Natural killer cell (primary cell): Measurements from ENCODE around the gene OCLN. TPM values are rescaled to one million over a fixed set of nuclear protein-coding genes. Genes with fewer than 3 reads are reported as not detected.

Experiments
- ATAC-seq, 3 donors: fragments of 150-1000 bp in 2 of 3; fragments of 200-7000 bp in 1 of 3; cut with Tn5 transposase; 1 replicate in 1 of 3; 2 replicates in 2 of 3; pipeline ENCODE4 v1.10.0; 2021; ENCODE audit warnings: mild to moderate bottlenecking in 2 of 3, moderate library complexity in 2 of 3
- DNase-seq, 2 donors: peaks; one replicate each; pipeline versions ENCODE4 v3.0.0 to v3.0.0-alpha.2; 2013 to 2021; ENCODE audit warnings: mixed read lengths in 1 of 2
- H3K27ac ChIP-seq: one replicate; pipeline ENCODE4 v1.5.1; 2013; ENCODE audit warnings: mild to moderate bottlenecking, low read length
- H3K27me3 ChIP-seq: one replicate; pipeline ENCODE4 v1.6.1; 2013; ENCODE audit warnings: low read length; ENCODE audit not compliant: control insufficient read depth, insufficient read depth
- H3K36me3 ChIP-seq: one replicate; pipeline ENCODE4 v1.6.1; 2013; ENCODE audit warnings: low read length; ENCODE audit not compliant: control insufficient read depth, insufficient read depth
- H3K4me1 ChIP-seq: one replicate; pipeline ENCODE4 v1.6.1; 2013; ENCODE audit warnings: low read length; ENCODE audit not compliant: control insufficient read depth, insufficient read depth
- H3K4me3 ChIP-seq: one replicate; pipeline ENCODE4 v1.5.1; 2013; ENCODE audit warnings: low read length
- H3K9me3 ChIP-seq: one replicate; pipeline ENCODE4 v1.6.1; 2013; ENCODE audit warnings: low read length; ENCODE audit not compliant: control insufficient read depth, insufficient read depth
- H3K27ac Mint-ChIP-seq, 2 donors: one replicate each; pipeline ENCODE4 v1.8.0; 2022; ENCODE audit warnings: mild to moderate bottlenecking in 2 of 2, mixed read lengths in 2 of 2, moderate library complexity in 1 of 2
- H3K27me3 Mint-ChIP-seq, 2 donors: one replicate each; pipeline ENCODE4 v1.8.0; 2022; ENCODE audit warnings: low read depth in 2 of 2, mixed read lengths in 2 of 2
- H3K36me3 Mint-ChIP-seq: one replicate; pipeline ENCODE4 v1.8.0; 2022; ENCODE audit warnings: mixed read lengths
- H3K4me1 Mint-ChIP-seq, 2 donors: one replicate each; pipeline ENCODE4 v1.8.0; 2022; ENCODE audit warnings: mixed read lengths in 2 of 2
- H3K4me3 Mint-ChIP-seq: one replicate; pipeline ENCODE4 v1.8.0; 2022; ENCODE audit warnings: mild to moderate bottlenecking, moderate library complexity, mixed read lengths
- H3K9me3 Mint-ChIP-seq, 2 donors: one replicate each; pipeline ENCODE4 v1.8.0; 2022; ENCODE audit warnings: mixed read lengths in 2 of 2
- WGBS: methylation state at CpG from one replicate; pipeline ENCODE4 v1.1.7; 2013; ENCODE audit warnings: missing lambda C conversion rate; ENCODE audit not compliant: insufficient coverage; 5-methylcytosine and 5-hydroxymethylcytosine counted together
- intact Hi-C: fragments of 100-400 bp; cut with micrococcal nuclease; formaldehyde crosslinking; loops from one replicate; pipeline ENCODE4 v1.14.2; 2022
- total RNA-seq, 4 donors: library from RNA; stranded (reverse); fragments of 120-200 nt in 1 of 4; gene quantifications; one replicate each; pipeline versions ENCODE4 v1.2.3 to v1.2.4, GENCODE V29; 2013 to 2022
- TF ChIP-seq, protein P1 (sequence below): fragments of 200-600 bp; IDR thresholded peaks from one replicate; pipeline ENCODE4 v1.8.0; 2022; ENCODE audit warnings: antibody characterized with exemption

The OCLN gene
- total RNA-seq, 3 donors from 2014 or later (not counting 1 experiment from before 2014, with no cell fraction given): 0.68 to 1.8 (median 1.3) TPM

DNA sequence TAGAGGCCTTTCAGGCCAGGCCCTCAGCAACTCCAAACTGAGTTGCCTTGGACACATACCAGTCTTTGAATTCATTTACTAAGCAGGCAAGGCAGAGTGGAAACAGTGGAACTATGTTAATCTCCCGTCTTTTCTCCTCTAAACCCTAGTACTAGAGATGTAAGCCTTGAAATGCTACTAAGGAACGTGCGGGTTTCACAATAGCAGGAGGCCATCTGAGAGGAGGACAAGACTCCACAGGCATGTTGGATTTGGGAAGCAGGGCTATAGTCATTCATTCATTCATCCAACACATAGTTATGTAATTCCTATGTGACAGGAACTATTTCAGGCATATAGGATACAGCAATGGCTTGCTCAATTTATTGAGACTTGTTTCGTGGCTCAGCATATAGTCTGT, 3.3 kb upstream of the OCLN start:
- H3K9me3 ChIP-seq: no peaks in the 10 kb centered on the region
- H3K27me3 ChIP-seq: peaks cover 13% of the 10 kb centered on the region
- Mint-ChIP-seq H3K9me3 (no peaks in the 10 kb centered on the region), H3K4me1 (no peaks in the 10 kb centered on the region), H3K4me3 (no peak overlapping the region), H3K36me3 (no peaks in the 10 kb centered on the region), H3K27ac (no peak overlapping the region), H3K27me3 (peaks cover 27 to 29% of the 10 kb centered on the region in 2 donors)
- H3K4me1 ChIP-seq: peaks cover 19% of the 10 kb centered on the region
- no peak overlapping the region for H3K27ac ChIP-seq
- no peak for DNase-seq
- no peak overlapping the region for H3K4me3 ChIP-seq
- intact Hi-C loops: no loop called here
- WGBS: 90% methylated on average over 4 of the region's 4 CpGs
- TF ChIP-seq, protein P1, sequence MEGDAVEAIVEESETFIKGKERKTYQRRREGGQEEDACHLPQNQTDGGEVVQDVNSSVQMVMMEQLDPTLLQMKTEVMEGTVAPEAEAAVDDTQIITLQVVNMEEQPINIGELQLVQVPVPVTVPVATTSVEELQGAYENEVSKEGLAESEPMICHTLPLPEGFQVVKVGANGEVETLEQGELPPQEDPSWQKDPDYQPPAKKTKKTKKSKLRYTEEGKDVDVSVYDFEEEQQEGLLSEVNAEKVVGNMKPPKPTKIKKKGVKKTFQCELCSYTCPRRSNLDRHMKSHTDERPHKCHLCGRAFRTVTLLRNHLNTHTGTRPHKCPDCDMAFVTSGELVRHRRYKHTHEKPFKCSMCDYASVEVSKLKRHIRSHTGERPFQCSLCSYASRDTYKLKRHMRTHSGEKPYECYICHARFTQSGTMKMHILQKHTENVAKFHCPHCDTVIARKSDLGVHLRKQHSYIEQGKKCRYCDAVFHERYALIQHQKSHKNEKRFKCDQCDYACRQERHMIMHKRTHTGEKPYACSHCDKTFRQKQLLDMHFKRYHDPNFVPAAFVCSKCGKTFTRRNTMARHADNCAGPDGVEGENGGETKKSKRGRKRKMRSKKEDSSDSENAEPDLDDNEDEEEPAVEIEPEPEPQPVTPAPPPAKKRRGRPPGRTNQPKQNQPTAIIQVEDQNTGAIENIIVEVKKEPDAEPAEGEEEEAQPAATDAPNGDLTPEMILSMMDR: no peak
- no peaks in the 10 kb centered on the region for H3K36me3 ChIP-seq
- ATAC-seq: no peak

- ATAC-seq: no peak
- no peak overlapping the region for H3K4me3 Mint-ChIP-seq
- Histone ChIP-seq H3K4me3 (no peak overlapping the region), H3K4me1 (peaks cover 19% of the 10 kb centered on the region), H3K27me3 (peaks cover 18% of the 10 kb centered on the region), H3K9me3 (no peaks in the 10 kb centered on the region), H3K27ac (no peak overlapping the region), H3K36me3 (no peaks in the 10 kb centered on the region)
- H3K36me3 Mint-ChIP-seq: no peaks in the 10 kb centered on the region
- no peaks in the 10 kb centered on the region for H3K9me3 Mint-ChIP-seq
- no peak overlapping the region for H3K27ac Mint-ChIP-seq
- TF ChIP-seq, protein P1: no peak
- H3K4me1 Mint-ChIP-seq: no peaks in the 10 kb centered on the region
- H3K27me3 Mint-ChIP-seq: peaks cover 28 to 43% of the 10 kb centered on the region in 2 donors
- intact Hi-C loops: no loop called here
- no peak for DNase-seq
- no CpG with 5 or more reads among the region's 2 CpGs for WGBS
Observed at GRCh38 chr5:69491027-69491426, 1.6 kb upstream of the OCLN start.

DNA sequence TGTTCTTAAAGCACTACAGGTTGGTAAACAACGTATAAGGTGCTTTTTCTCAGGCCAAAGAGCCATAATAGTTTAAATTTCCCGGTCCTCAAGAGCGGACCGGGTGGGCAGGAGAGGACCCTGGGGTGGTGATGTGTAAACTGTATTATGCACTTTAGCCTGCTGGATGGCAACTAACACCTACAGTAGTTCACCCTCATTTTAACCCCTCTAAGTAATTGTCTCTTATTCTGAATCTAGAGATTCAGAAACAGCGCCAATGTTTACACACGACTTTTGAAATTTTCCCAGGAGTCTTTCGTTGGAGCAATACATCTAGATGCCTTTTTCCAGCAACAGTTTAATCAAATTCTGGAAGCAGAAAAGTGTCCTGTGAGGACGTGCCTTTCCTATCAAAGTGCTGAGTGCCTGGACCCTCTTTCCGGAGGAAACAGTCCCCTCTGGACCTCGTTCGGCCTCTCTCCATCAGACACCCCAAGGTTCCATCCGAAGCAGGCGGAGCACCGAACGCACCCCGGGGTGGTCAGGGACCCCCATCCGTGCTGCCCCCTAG, 676 bp upstream of the OCLN start:
- H3K27me3 Mint-ChIP-seq: peaks cover 32 to 47% of the 10 kb centered on the region in 2 donors
- ATAC-seq (no peak), DNase-seq (no peak)
- H3K36me3 ChIP-seq: no peaks in the 10 kb centered on the region
- intact Hi-C loops: no loop called here
- no peaks in the 10 kb centered on the region for H3K9me3 ChIP-seq
- no peak overlapping the region for H3K4me3 Mint-ChIP-seq
- 14% methylated on average over 14 of the region's 17 CpGs for WGBS
- no peak overlapping the region for H3K27ac ChIP-seq
- no peak overlapping the region for H3K27ac Mint-ChIP-seq
- H3K36me3 Mint-ChIP-seq: no peaks in the 10 kb centered on the region
- TF ChIP-seq, protein P1: no peak
- H3K9me3 Mint-ChIP-seq: no peaks in the 10 kb centered on the region
- no peak overlapping the region for H3K4me3 ChIP-seq
- peaks cover 19% of the 10 kb centered on the region for H3K4me1 ChIP-seq
- H3K4me1 Mint-ChIP-seq: no peaks in the 10 kb centered on the region
- H3K27me3 ChIP-seq: peaks cover 18% of the 10 kb centered on the region

GRCh38 chr5:69492923-69493395, 369 bp downstream of the OCLN start:
- intact Hi-C loops: no loop called here
- Histone ChIP-seq H3K4me1 (peaks cover 19% of the 10 kb centered on the region), H3K4me3 (peak overlapping the region; percentile 6), H3K27me3 (peaks cover 18% of the 10 kb centered on the region), H3K9me3 (no peaks in the 10 kb centered on the region), H3K36me3 (no peaks in the 10 kb centered on the region), H3K27ac (no peak overlapping the region)
- Mint-ChIP-seq H3K4me3 (peak overlapping the region; percentile 49), H3K4me1 (no peaks in the 10 kb centered on the region), H3K36me3 (no peaks in the 10 kb centered on the region), H3K27ac (no peak overlapping the region), H3K27me3 (peaks cover 33 to 49% of the 10 kb centered on the region in 2 donors), H3K9me3 (no peaks in the 10 kb centered on the region)
- peak in 1 of 2 donors; percentile 7 for DNase-seq
- TF ChIP-seq, protein P1: no peak
- WGBS: 1% methylated on average over 42 of the region's 42 CpGs
- ATAC-seq: peak in 1 of 3 donors; percentile 24
